GM19240 (cell line): ENCODE results near the gene BEND6.

Experiments
- DNase-seq: peaks from one replicate; pipeline ENCODE4 v3.0.0; 2011; ENCODE audit warnings: low spot score; ENCODE audit not compliant: insufficient read length

BEND6 gene

GRCh38 chr6:56940463-56940862 is 14.4 kb upstream of the BEND6 start:
- no peak for DNase-seq

GRCh38 chr6:56940977-56941376 is 13.9 kb upstream of the BEND6 start:
- DNase-seq, result no peak

GRCh38 chr6:56944661-56945060 is 10.2 kb upstream of the BEND6 start:
- no peak for DNase-seq

DNA sequence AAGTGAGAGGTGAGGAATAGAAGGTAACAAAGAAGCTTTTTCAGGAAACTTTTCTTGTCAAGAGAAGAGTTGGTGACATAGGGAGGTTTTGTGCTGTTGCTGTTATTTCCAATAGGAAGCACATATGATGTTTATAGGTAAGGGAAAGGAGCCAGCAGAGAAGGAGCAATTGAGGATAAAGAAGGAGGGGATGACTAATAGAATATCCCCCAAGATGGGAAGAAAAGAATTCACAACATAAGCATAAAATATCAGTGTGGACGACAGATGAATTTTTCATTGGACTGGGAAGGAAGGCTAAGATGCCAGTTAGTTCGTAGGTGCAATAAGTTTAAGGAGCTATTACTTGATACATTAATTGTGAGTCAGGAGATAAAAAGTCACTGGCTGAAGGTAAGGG is 8.5 kb upstream of the BEND6 start:
- DNase-seq, result no peak

GRCh38 chr6:56947924-56948323 is 7.0 kb upstream of the BEND6 start:
- no peak for DNase-seq

DNA sequence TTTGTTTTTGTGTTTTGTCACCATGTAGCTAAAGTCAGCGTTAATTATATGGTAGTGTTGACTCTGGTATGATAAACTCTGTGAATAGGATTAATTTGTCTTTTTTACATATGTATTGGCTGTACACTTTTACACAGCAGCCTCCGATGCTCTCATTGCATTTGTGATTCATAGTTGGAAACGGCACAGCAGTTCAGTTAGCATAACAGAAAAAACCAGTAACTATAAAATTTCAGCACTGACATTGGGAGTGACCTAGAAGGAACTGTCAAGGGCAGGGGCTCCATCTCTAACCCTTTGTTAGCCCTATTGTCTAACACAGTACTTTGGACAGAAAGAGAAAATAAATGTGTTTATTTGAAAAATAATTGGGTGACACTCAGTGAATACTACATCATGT is 5.6 kb upstream of the BEND6 start:
- no peak for DNase-seq

GRCh38 chr6:56949925-56950495 is 4.9 kb upstream of the BEND6 start:
- no peak for DNase-seq

DNA sequence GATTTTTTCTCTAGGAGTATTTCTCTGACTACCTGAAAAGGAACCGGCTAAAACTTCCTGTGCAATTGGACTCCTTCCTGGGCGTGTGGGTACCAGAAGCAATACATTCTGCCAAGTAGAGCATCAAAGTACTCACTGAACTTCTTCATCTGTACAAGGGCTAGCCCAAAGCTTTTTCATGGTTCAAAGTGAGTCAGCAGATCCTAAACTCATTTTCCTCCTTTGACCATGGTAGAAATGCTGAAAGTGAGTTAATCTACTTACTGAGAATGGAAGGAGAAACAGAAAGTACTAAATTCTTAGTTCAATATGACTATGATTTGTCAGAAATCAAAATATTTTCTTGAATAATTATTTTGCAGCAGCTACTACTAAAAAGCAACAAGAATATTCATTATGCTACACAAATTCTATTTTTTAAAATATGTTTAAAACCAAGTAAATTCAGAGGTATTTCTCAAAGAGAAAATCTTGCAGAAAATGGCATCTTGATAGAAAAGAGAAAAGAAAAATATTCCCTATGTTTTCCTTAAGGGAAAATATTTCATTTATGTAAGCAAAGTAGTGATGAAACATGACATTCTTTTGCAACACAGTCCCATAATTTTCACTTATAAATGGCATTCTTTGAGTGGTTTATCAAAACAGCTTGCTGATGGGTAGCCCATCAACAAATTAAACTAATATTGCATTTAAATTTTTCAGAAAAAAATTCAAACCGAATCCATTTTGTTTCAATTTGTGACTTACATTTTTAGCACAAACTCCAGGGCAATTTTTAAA is 3.7 kb upstream of the BEND6 start:
- DNase-seq, result no peak

- DNase-seq, result no peak
These were observed 1.1 kb upstream of the BEND6 start for GRCh38 chr6:56953597-56954402.

GRCh38 chr6:56955171-56956155 is 556 bp downstream of the BEND6 start:
- no peak for DNase-seq

GRCh38 chr6:56956491-56956890 is 1.6 kb downstream of the BEND6 start:
- DNase-seq, result no peak

DNA sequence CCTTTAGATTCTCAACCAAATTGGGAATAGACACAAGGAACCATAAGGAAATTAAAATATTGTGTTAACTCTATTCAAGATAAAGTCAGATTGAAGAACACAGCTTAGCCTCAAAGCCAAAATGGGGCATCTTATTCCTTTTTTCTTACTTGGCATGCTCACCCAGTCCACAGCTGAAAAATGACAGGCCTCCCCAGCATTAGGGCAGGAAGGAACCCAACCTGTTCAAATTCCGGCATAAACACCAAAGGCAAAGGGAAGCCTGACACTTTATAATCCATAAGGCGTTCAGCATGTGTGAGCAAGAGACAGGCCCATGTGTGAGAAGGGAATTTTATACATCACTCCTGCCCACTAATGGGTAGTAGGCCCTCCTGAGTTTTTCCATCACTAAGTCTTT is 2.9 kb downstream of the BEND6 start:
- no peak for DNase-seq

GRCh38 chr6:56958481-56958880 is 3.6 kb downstream of the BEND6 start:
- no peak for DNase-seq

GRCh38 chr6:56959094-56959493 is 4.2 kb downstream of the BEND6 start:
- no peak for DNase-seq

DNA sequence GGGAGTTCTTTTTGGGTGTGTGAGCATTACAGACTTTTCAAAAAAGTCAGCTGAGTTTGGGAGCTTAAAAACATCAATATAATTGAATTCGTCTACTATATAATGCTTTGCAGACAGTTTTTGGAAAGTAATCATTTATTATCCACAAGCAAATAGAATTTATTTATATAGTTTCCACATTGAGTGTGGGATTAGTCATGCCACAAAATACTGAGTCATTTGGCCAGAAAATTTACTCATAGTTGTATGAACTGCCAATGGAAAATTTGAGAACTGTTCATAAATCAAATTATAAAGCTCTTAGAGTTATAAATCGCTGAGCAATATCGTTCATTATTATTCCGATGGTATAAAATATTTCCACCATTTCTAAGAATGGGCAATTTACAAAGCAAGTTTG is 5.0 kb downstream of the BEND6 start:
- no peak for DNase-seq

- DNase-seq, result no peak
These were observed 6.2 kb downstream of the BEND6 start for GRCh38 chr6:56961151-56961550.

GRCh38 chr6:56962441-56962840 is 7.5 kb downstream of the BEND6 start:
- DNase-seq, result no peak

DNA sequence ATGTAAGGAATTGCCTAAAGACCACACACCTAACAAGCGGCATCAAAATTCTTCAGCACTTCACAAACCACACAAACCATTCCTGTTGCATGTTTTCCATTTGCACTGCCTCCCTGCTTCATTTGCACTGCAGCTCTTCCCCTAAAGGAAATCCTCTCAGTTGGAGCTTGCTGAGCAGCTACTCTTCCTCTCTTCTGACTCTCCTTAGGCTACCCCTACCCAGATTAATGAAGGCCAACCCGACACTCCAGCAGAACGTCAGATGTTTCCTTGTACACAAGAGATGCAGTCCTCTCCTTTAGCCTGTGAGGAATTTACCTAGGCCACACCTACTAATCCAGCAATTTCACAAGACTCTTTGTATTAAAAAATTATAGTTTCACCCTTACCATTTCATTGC is 8.1 kb downstream of the BEND6 start:
- DNase-seq, result no peak

DNA sequence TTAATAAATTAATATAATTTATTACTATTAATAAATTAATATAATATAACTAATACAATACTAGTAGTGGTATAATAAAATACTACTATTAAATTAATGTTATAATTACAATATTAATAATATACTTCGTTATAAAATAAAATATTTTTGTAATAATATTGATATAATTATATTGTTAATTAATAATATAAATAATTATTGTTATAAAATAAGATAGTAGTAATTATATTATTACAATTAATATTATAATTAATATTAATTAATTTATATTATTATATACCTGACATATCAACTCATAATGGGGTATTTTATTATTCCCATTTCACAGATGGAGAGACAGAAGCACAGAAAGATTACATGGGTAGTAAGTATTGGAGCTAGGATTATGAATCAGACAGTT is 8.9 kb downstream of the BEND6 start:
- no peak for DNase-seq

DNA sequence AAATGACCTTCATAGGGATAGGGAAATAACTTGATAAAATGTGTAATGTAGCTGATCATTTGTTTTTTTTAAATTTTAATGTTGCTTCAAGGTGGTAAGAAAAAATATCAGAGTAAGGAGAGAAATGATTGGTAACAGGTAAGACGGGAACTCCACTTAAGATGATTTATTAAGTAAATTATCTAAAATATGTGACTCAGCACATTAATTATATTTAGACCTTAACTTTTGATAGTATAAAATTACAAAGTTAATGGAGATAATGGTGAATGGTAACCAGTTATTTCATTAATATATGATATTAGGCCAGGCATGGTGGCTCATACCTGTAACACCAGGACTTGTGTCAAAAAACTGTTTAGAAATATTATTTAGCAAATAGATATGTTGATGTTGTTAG is 10.2 kb downstream of the BEND6 start:
- no peak for DNase-seq

- DNase-seq, result no peak
These were observed 15.9 kb downstream of the BEND6 start for GRCh38 chr6:56970849-56971248.
